CD14-positive monocyte (primary cell): Measurements from ENCODE around the gene PLPPR4. TPM values are rescaled to one million over a fixed set of nuclear protein-coding genes. Genes with fewer than 3 reads are reported as not detected.

Experiments
- DNase-seq, 3 donors: peaks; one replicate each; pipeline ENCODE4 v3.0.0-alpha.2; 2011 to 2022
- H2AFZ ChIP-seq: 2 replicates; pipeline ENCODE4 v1.6.0; 2012; ENCODE audit warnings: mild to moderate bottlenecking, low read depth, low read length, inconsistent platforms; ENCODE audit not compliant: insufficient read depth, poor library complexity, severe bottlenecking
- H3K27ac ChIP-seq, 2 donors: 1 replicate in 1 of 2; 2 replicates in 1 of 2; pipeline ENCODE4 v1.5.1; 2012 to 2013; ENCODE audit warnings: low read length in 2 of 2, control low read depth in 1 of 2, inconsistent platforms in 1 of 2, low read depth in 1 of 2, mild to moderate bottlenecking in 1 of 2
- H3K27me3 ChIP-seq, 2 donors: one replicate each; pipeline versions ENCODE4 v1.6.0 to v1.6.1; 2011 to 2013; ENCODE audit warnings: low read length in 2 of 2; ENCODE audit not compliant: control insufficient read depth in 2 of 2, insufficient read depth in 2 of 2
- H3K36me3 ChIP-seq, 2 donors: replicated peaks in 1 of 2; 1 replicate in 1 of 2; 2 replicates in 1 of 2; pipeline versions ENCODE4 v1.5.1 to v1.6.1; 2012 to 2013; ENCODE audit warnings: low read length in 2 of 2, control low read depth in 1 of 2, inconsistent platforms in 1 of 2, mild to moderate bottlenecking in 1 of 2; ENCODE audit not compliant: insufficient read depth in 2 of 2, control insufficient read depth in 1 of 2
- H3K4me1 ChIP-seq, 2 donors: 1 replicate in 1 of 2; 2 replicates in 1 of 2; pipeline versions ENCODE4 v1.5.1 to v1.6.1; 2012 to 2013; ENCODE audit warnings: low read length in 2 of 2, control low read depth in 1 of 2, inconsistent platforms in 1 of 2, mild to moderate bottlenecking in 1 of 2, moderate library complexity in 1 of 2; ENCODE audit not compliant: insufficient read depth in 2 of 2, control insufficient read depth in 1 of 2
- H3K4me2 ChIP-seq: replicated peaks from 2 replicates; pipeline ENCODE3; 2012; ENCODE audit warnings: low read length, moderate library complexity, mild to moderate bottlenecking; ENCODE audit not compliant: poor library complexity, severe bottlenecking; ENCODE audit errors: extremely low read depth
- H3K4me3 ChIP-seq, 3 experiments: fragments of 200-600 bp in 1 of 3; sonication (generic) in 1 of 3; replicated peaks in 1 of 3; 1 replicate in 2 of 3; 2 replicates in 1 of 3; pipeline ENCODE4 v1.5.1; 2011 to 2013; ENCODE audit warnings: low read length in 3 of 3, mild to moderate bottlenecking in 3 of 3, control low read depth in 2 of 3, low read depth in 2 of 3, inconsistent platforms in 1 of 3, moderate library complexity in 1 of 3
- H3K79me2 ChIP-seq: 2 replicates; pipeline ENCODE4 v1.6.0; 2012; ENCODE audit warnings: mild to moderate bottlenecking, control low read depth, inconsistent platforms, low read length, moderate library complexity; ENCODE audit not compliant: insufficient read depth
- H3K9ac ChIP-seq: 2 replicates; pipeline ENCODE4 v1.6.0; 2017; ENCODE audit warnings: low read length, mild to moderate bottlenecking; ENCODE audit not compliant: insufficient read depth, poor library complexity, severe bottlenecking
- H3K9me3 ChIP-seq, 2 donors: replicated peaks in 1 of 2; 1 replicate in 1 of 2; 2 replicates in 1 of 2; pipeline versions ENCODE4 v1.5.1 to v1.6.1; 2012 to 2013; ENCODE audit warnings: low read length in 2 of 2, control low read depth in 1 of 2; ENCODE audit not compliant: control insufficient read depth in 1 of 2, insufficient read depth in 1 of 2
- H4K20me1 ChIP-seq: 2 replicates; pipeline ENCODE4 v1.6.0; 2012; ENCODE audit warnings: mild to moderate bottlenecking, low read length, control low read depth, moderate library complexity; ENCODE audit not compliant: insufficient read depth
- H3K27ac Mint-ChIP-seq, 7 donors: one replicate each; pipeline ENCODE4 v1.8.0; 2020; ENCODE audit warnings: mild to moderate bottlenecking in 7 of 7, mixed read lengths in 7 of 7, moderate library complexity in 6 of 7, inconsistent platforms in 2 of 7
- H3K27me3 Mint-ChIP-seq, 3 donors: one replicate each; pipeline ENCODE4 v1.8.0; 2021 to 2022; ENCODE audit warnings: low read depth in 3 of 3, mild to moderate bottlenecking in 3 of 3, mixed read lengths in 3 of 3, moderate library complexity in 3 of 3, inconsistent platforms in 1 of 3
- H3K36me3 Mint-ChIP-seq, 2 donors: one replicate each; pipeline ENCODE4 v1.8.0; 2020; ENCODE audit warnings: mixed read lengths in 2 of 2, inconsistent platforms in 1 of 2, mild to moderate bottlenecking in 1 of 2
- H3K4me1 Mint-ChIP-seq: one replicate; pipeline ENCODE4 v1.8.0; 2020; ENCODE audit warnings: mild to moderate bottlenecking, mixed read lengths
- H3K4me3 Mint-ChIP-seq, 2 donors: one replicate each; pipeline ENCODE4 v1.8.0; 2020; ENCODE audit warnings: mild to moderate bottlenecking in 2 of 2, mixed read lengths in 2 of 2, moderate library complexity in 1 of 2
- H3K9me3 Mint-ChIP-seq, 7 donors: one replicate each; pipeline ENCODE4 v1.8.0; 2020 to 2022; ENCODE audit warnings: mixed read lengths in 7 of 7, mild to moderate bottlenecking in 6 of 7, moderate library complexity in 6 of 7, inconsistent platforms in 2 of 7
- CTCF ChIP-seq: fragments of 200-600 bp; IDR thresholded peaks from one replicate; pipeline ENCODE4 v1.8.0; 2022; ENCODE audit warnings: antibody characterized with exemption, mild to moderate bottlenecking
- WGBS: methylation state at CpG from one replicate; pipeline ENCODE4 v1.1.5; 2013; ENCODE audit warnings: missing lambda C conversion rate; ENCODE audit not compliant: insufficient coverage; 5-methylcytosine and 5-hydroxymethylcytosine counted together
- intact Hi-C, 2 donors: fragments of 100-400 bp; cut with micrococcal nuclease; formaldehyde crosslinking; loops; one replicate each; pipeline versions ENCODE4 v1.15.0 to v1.15.1; 2023
- polyA plus RNA-seq, 3 donors: library from polyadenylated mRNA; depleted of rRNA in 1 of 3; unstranded in 2 of 3; stranded (reverse) in 1 of 3; fragments of 300-500 nt in 2 of 3; fragments of >200 nt in 1 of 3; fragmentation: Illumina TruSeq in 2 of 3; gene quantifications; 1 replicate in 2 of 3; 2 replicates in 1 of 3; pipeline ENCODE4 v1.2.3, GENCODE V29; 2012 to 2021

Gene PLPPR4
- polyA plus RNA-seq, 3 donors, result not detected

- Histone ChIP-seq H3K4me2 (no peak overlapping the region), H3K27me3 (no peaks in the 10 kb centered on the region), H3K4me3 (no peak overlapping the region), H3K9ac (no peak overlapping the region), H3K79me2 (no peaks in the 10 kb centered on the region), H3K27ac (no peak overlapping the region), H4K20me1 (no peaks in the 10 kb centered on the region), H3K4me1 (peaks cover 8 to 12% of the 10 kb centered on the region in 2 donors), H3K9me3 (no peaks in the 10 kb centered on the region), H3K36me3 (no peaks in the 10 kb centered on the region), H2AFZ (no peak overlapping the region)
- Mint-ChIP-seq H3K4me3 (no peak overlapping the region), H3K27me3 (no peaks in the 10 kb centered on the region), H3K9me3 (peaks cover 0 to 6% (median 0%) of the 10 kb centered on the region in 7 donors), H3K36me3 (no peaks in the 10 kb centered on the region), H3K4me1 (peaks cover 15% of the 10 kb centered on the region), H3K27ac (no peak overlapping the region)
- 71% methylated on average over 2 of the region's 6 CpGs for WGBS
- intact Hi-C loops, result no loop called here
- no peak for TF ChIP-seq CTCF
- DNase-seq, result no peak
These were observed 24.6 kb upstream of the PLPPR4 start for GRCh38 chr1:99239690-99240089.

GRCh38 chr1:99240621-99241020 is 23.7 kb upstream of the PLPPR4 start:
- no peak for DNase-seq
- Histone ChIP-seq H3K36me3 (no peaks in the 10 kb centered on the region), H3K4me3 (no peak overlapping the region), H3K27me3 (no peaks in the 10 kb centered on the region), H3K27ac (no peak overlapping the region), H3K9me3 (peaks cover 1 to 4% of the 10 kb centered on the region in 2 donors), H3K4me2 (no peak overlapping the region), H3K4me1 (peaks cover 8 to 12% of the 10 kb centered on the region in 2 donors), H2AFZ (no peak overlapping the region), H4K20me1 (no peaks in the 10 kb centered on the region), H3K9ac (no peak overlapping the region), H3K79me2 (no peaks in the 10 kb centered on the region)
- Mint-ChIP-seq H3K9me3 (peaks cover 0 to 8% (median 2%) of the 10 kb centered on the region in 7 donors), H3K4me3 (no peak overlapping the region), H3K27me3 (no peaks in the 10 kb centered on the region), H3K27ac (no peak overlapping the region), H3K36me3 (no peaks in the 10 kb centered on the region), H3K4me1 (peaks cover 15% of the 10 kb centered on the region)
- intact Hi-C loops, result no loop called here
- TF ChIP-seq CTCF, result no peak
- no CpG with 5 or more reads among the region's 2 CpGs for WGBS
